22Rv1 (cell line): ENCODE results near the gene DEDD2.

Source experiments
- CTCF ChIP-seq: fragments of 450-650 bp; IDR thresholded peaks from 2 replicates; pipeline ENCODE4 v1.5.1; 2017; ENCODE audit warnings: mild to moderate bottlenecking
- ZFX ChIP-seq: fragments of 450-650 bp; IDR thresholded peaks from 2 replicates; pipeline ENCODE4 v1.6.1; 2017; ENCODE audit warnings: antibody characterized with exemption, borderline replicate concordance

GRCh38 chr19:42206871-42207755 is 10.4 kb downstream of the DEDD2 start:
- TF ChIP-seq CTCF = no peak
- TF ChIP-seq ZFX = no peak
